D721Med (cell line): ENCODE results near the gene WFIKKN2.

Experiments used
- DNase-seq: peaks from one replicate; pipeline ENCODE4 v3.0.0; 2011; ENCODE audit warnings: low spot score; ENCODE audit not compliant: insufficient read length
- FAIRE-seq: peaks from 2 replicates; lab custom pipeline; 2011; peaks lifted over from hg19 to GRCh38; lab: Jason Lieb, UNC
- TF ChIP-seq, protein P1 (sequence below): IDR thresholded peaks from 2 replicates; pipeline ENCODE4 v1.5.1; 2012; ENCODE audit warnings: mild to moderate bottlenecking, control low read depth; ENCODE audit not compliant: insufficient read depth; ENCODE audit errors: missing control alignments

Gene WFIKKN2

DNA sequence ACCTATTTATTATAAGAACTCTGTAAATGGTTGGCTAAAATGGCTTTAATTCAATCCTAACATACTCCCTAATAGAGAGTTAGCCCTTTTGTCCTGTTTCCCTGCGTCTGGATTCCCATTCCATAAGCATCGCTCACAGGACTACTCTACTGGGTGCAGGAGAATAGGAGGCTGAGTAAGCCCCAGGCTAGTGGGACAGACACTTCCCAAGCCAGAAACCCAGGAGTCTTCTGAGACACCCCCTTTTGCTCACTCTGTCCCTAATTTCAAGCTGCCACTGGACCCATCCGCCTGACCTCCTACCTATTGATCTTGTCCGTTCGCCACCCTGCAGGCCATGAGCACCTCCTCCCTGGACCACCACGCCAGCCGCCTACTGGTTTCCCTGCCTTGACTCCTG lies 47.5 kb downstream of the WFIKKN2 start:
- no peak for DNase-seq
- FAIRE-seq = no peak
- TF ChIP-seq, protein P1, sequence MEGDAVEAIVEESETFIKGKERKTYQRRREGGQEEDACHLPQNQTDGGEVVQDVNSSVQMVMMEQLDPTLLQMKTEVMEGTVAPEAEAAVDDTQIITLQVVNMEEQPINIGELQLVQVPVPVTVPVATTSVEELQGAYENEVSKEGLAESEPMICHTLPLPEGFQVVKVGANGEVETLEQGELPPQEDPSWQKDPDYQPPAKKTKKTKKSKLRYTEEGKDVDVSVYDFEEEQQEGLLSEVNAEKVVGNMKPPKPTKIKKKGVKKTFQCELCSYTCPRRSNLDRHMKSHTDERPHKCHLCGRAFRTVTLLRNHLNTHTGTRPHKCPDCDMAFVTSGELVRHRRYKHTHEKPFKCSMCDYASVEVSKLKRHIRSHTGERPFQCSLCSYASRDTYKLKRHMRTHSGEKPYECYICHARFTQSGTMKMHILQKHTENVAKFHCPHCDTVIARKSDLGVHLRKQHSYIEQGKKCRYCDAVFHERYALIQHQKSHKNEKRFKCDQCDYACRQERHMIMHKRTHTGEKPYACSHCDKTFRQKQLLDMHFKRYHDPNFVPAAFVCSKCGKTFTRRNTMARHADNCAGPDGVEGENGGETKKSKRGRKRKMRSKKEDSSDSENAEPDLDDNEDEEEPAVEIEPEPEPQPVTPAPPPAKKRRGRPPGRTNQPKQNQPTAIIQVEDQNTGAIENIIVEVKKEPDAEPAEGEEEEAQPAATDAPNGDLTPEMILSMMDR = no peak

DNA sequence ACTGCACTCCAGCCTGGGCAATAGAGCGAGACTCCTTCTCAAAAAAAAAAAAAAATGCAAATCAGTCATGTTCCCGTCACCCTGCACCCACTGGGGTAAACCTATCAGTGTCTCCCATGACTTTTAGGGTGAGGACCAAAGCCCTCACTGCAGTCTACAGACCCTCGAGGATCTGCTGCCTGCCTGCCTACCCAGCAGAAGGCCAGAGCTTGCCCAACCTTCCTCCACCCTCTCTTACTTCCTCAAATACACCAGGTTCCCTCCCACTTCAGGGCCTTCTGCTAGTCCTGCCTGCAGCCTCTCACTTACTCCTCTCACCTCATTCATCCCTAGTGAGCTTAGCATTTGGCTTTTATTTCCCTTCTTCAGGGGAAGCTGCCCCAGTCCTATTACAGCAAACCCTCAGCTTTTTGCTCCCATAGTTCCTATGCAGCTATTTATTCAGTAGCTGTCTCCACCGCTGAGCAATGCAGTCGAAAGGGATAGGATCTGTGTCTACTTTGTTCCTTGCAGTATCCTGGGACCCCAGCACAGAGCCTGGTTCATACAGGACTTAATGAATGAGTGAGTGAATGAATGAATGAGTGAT lies 48.6 kb downstream of the WFIKKN2 start:
- no peak for FAIRE-seq
- DNase-seq = no peak
- TF ChIP-seq, protein P1 = no peak

DNA sequence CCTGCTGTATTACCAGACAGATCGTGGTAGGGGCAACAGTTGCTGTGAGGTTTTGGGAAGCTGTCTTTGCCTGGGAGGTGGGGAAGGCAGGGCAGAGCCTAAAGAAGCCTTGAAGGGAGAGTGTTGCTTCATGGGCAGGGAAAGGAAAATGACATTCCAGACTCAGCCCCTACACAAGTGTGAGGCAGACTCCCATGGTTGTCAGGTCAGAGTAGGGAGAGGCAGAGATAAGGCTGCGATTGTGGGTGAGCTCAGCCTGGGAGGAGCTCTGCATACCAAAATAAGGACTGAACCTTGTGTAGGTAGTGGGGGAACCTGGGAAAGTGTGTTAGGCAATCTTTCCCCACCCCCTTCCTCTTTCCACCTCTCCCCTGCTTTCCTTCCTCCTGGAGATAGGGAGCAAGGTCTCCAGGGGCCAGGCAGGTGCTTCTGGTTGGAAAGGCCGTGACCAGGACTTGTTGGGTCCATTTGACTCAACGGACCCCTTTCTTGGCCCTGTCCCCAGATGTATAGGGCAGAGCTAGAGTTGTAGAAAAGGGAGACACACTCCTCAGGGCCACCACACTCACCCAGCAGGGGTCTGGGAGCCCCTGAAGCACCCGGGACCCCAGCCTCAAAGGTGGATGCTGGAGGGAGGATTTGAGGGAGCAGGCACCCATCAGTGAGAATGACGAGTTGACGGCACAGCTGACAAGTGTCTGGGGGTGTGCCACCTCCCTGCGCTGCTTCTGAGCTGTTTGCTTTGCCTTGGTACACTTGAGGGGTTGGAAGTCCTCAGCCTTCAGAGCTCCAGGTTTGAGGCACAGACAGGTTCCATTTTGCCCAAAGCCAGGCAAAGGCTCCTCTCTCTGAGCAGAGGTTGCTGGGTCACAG lies 49.3 kb downstream of the WFIKKN2 start:
- TF ChIP-seq, protein P1 = no peak
- FAIRE-seq (no peak), DNase-seq (no peak)

DNA sequence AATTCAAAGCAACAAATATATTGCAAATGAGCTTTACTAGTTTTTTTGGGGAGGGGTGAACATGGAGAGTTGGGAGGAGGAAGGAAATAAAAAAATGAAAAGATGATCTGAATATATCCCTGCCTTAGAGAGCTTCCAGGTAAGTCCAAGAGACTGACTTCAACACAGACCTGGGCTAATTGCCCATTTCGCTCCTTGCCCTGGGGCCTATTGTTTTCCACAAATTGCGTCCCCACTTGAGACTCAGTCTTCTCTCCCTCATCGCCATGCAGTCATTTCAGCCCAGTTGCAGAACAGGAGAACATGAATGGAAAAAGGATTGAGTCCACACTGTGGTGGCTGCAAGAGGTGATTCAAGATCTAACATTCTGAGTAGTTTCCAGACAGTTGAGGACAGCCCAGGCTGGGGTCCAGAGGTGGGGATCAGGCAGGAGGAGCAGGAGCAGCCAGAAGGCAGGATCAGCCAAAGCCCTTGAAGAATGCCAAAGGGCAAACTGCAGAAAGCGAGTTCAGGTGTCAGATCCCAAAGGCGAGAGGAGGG lies 52.4 kb downstream of the WFIKKN2 start:
- no peak for FAIRE-seq
- TF ChIP-seq, protein P1 = no peak
- DNase-seq = no peak

DNA sequence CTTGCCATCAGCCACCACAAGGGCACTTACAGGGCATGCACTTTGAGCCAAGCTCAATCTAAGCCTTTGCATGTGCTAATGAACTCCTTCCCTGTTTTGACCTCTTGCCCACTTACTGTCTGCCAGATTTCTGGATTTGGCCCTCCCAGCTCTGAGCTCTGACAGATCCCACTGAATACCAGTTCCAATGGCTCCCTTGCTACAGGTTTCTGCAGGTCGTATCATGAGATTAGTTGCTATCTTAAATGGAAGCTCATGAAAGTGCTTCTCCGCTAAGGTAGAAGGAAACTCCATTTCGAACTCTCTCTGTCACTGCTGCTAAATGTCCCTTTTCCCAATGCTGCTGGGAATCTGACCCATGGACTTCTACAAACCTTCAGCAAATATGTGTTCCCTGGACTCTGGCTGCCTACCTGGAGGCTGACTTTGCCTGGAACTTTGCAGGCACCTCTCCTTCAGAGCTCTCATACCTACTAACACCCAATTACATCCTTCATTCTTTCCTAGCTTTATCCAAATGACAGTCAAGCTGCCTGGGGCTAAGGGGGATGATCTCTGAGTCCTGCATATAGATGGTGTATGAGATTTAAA lies 54.2 kb downstream of the WFIKKN2 start:
- DNase-seq (no peak), FAIRE-seq (no peak)
- TF ChIP-seq, protein P1 = no peak

DNA sequence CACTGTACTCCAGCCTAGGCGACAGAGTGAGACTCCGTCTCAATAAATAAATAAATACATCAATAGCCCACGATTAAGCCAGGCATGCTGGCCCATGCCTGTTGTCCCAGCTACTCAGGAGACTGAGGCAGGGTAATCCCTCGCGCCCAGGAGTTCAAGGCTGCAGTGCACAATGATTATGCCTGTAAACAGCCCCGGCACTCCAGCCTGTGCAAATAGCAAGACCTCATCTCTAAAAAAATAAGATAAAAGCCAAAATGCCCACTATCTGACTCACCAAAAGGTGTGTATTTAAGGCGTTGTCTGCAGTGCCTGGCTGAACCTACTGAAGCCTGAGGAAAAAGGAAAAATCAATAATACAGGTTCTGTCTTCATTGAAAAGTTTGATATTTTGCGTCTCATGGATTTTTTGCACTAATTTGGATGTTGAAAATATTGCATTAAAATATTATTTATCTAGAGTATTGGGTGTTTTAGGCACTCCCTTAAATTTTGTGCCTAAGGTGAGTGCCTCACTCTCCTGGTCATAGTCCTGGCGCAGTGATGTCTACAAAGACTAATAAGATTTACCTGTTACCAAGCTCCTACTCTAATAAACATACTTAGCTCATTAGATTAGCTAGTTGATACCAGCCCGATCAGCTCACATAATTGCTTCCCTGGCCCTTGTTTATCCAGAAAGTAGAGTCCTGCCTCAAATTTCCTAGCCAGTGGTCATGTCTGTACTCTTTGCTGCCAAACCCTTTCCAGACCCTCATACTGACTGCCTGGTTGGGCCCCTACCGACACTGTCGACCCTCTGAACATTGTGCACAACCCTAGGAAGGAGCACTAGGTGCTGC lies 55.5 kb downstream of the WFIKKN2 start:
- DNase-seq = no peak

More for the DNA sequence above, 55.5 kb downstream of the WFIKKN2 start:
- FAIRE-seq = no peak
- TF ChIP-seq, protein P1 = no peak
